Parathyroid adenoma (tissue), 2 donors: ENCODE measurements around the gene LRRC72.

ENCODE experiments used
- H2AFZ ChIP-seq: fragments of 300-600 bp; sonication (generic); one replicate; pipeline ENCODE4 v1.7.0; 2017; ENCODE audit warnings: antibody characterized with exemption, mild to moderate bottlenecking
- H3K27ac ChIP-seq: fragments of 300-600 bp; sonication (generic); one replicate; pipeline ENCODE4 v1.7.0; 2017
- H3K27me3 ChIP-seq: fragments of 300-600 bp; sonication (generic); one replicate; pipeline ENCODE4 v1.7.0; 2017; ENCODE audit warnings: low read length; ENCODE audit not compliant: control insufficient read depth, insufficient read depth
- H3K36me3 ChIP-seq: fragments of 300-600 bp; sonication (generic); one replicate; pipeline ENCODE4 v1.7.0; 2017; ENCODE audit warnings: low read length; ENCODE audit not compliant: control insufficient read depth, insufficient read depth
- H3K4me1 ChIP-seq: fragments of 300-600 bp; sonication (generic); one replicate; pipeline ENCODE4 v1.7.0; 2017; ENCODE audit warnings: control low read depth
- H3K4me2 ChIP-seq: fragments of 300-600 bp; sonication (generic); one replicate; pipeline ENCODE4 v1.7.0; 2017; ENCODE audit warnings: low read length
- H3K4me3 ChIP-seq: fragments of 300-600 bp; sonication (generic); one replicate; pipeline ENCODE4 v1.7.0; 2017; ENCODE audit warnings: low read depth, low read length
- H3K79me2 ChIP-seq: fragments of 300-600 bp; sonication (generic); one replicate; pipeline ENCODE4 v1.7.0; 2017; ENCODE audit warnings: control low read depth
- H3K9ac ChIP-seq: fragments of 300-600 bp; sonication (generic); one replicate; pipeline ENCODE4 v1.7.0; 2017; ENCODE audit warnings: mild to moderate bottlenecking
- H3K9me3 ChIP-seq: fragments of 300-600 bp; sonication (generic); one replicate; pipeline ENCODE4 v1.7.0; 2017; ENCODE audit warnings: low read length; ENCODE audit not compliant: control insufficient read depth
- TF ChIP-seq, protein P1 (sequence below): fragments of 300-600 bp; sonication (generic); IDR thresholded peaks from one replicate; pipeline ENCODE4 v1.7.0; 2017; ENCODE audit warnings: antibody characterized with exemption, mild to moderate bottlenecking
- donor health status: primary hyperparathyroidism.

The LRRC72 gene

DNA sequence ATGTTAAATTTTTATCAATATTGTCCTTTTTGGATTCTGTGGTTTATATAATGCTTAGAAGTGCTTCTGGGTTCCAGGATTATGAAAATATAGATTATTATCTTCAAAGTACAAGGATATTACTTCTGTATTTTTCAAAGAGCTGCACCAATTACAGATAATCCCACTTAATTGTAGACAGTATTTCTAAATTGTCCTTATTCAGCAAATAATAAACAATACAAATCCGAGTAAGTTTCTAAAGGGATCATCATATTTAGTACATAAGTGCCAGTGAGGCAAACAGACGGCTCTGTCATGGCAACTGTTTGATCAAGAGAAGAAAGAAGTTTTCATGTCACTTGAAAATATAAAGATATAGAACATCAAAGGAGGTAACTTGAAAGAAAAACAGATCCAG lies 99.8 kb downstream of the LRRC72 start:
- Histone ChIP-seq H3K36me3 (no peaks in the 10 kb centered on the region), H3K4me2 (no peak overlapping the region), H3K4me1 (no peaks in the 10 kb centered on the region), H2AFZ (no peak overlapping the region), H3K9me3 (no peaks in the 10 kb centered on the region), H3K27me3 (no peaks in the 10 kb centered on the region), H3K4me3 (no peak overlapping the region), H3K9ac (no peak overlapping the region), H3K79me2 (no peaks in the 10 kb centered on the region), H3K27ac (no peak overlapping the region)
- TF ChIP-seq, protein P1, sequence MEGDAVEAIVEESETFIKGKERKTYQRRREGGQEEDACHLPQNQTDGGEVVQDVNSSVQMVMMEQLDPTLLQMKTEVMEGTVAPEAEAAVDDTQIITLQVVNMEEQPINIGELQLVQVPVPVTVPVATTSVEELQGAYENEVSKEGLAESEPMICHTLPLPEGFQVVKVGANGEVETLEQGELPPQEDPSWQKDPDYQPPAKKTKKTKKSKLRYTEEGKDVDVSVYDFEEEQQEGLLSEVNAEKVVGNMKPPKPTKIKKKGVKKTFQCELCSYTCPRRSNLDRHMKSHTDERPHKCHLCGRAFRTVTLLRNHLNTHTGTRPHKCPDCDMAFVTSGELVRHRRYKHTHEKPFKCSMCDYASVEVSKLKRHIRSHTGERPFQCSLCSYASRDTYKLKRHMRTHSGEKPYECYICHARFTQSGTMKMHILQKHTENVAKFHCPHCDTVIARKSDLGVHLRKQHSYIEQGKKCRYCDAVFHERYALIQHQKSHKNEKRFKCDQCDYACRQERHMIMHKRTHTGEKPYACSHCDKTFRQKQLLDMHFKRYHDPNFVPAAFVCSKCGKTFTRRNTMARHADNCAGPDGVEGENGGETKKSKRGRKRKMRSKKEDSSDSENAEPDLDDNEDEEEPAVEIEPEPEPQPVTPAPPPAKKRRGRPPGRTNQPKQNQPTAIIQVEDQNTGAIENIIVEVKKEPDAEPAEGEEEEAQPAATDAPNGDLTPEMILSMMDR: no peak

DNA sequence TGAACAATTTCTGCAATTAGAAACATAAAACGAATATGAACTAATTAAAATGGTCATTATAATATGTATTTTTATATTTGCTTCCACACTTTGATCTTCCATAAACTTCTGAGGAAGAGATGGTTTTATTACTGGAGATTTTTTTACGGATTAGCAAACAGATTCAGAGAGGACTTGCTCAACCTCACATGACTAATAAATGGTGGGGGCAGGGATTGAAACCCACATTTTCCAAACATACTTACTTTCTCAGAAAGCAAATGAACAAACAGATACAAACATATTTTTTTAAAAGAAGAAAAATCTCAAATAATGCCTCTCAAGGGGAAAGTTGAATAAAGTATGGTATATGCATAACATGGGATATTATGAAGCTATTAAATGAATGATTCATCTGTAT lies 100.6 kb downstream of the LRRC72 start:
- no peaks in the 10 kb centered on the region for H3K4me1 ChIP-seq
- H3K9ac ChIP-seq: no peak overlapping the region
- TF ChIP-seq, protein P1: no peak
- no peaks in the 10 kb centered on the region for H3K9me3 ChIP-seq
- H3K36me3 ChIP-seq: no peaks in the 10 kb centered on the region
- no peaks in the 10 kb centered on the region for H3K27me3 ChIP-seq
- H3K79me2 ChIP-seq: no peaks in the 10 kb centered on the region
- no peak overlapping the region for H2AFZ ChIP-seq
- no peak overlapping the region for H3K4me2 ChIP-seq
- no peak overlapping the region for H3K4me3 ChIP-seq
- H3K27ac ChIP-seq: no peak overlapping the region

DNA sequence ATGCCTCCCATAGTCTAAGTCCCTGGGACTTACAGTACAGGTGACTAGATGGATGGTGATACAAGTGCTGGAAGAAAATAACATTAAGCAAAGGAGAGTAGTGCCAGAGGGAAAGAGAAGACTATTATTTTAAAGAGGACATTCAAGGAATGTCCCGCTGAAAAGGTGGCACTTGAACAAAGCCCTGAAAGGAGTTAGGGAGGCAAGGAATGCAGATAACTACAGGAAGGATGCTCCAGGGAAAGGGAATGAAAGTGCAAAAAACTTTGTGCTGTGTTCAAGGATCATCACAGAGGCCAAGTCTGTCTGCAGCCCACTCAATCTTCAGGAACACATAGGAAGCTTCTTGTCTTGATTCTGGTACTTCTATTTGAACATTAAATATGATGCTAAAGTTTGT lies 104.0 kb downstream of the LRRC72 start:
- TF ChIP-seq, protein P1: no peak
- Histone ChIP-seq H3K79me2 (peaks cover 4% of the 10 kb centered on the region), H3K27ac (no peak overlapping the region), H2AFZ (no peak overlapping the region), H3K36me3 (no peaks in the 10 kb centered on the region), H3K4me3 (no peak overlapping the region), H3K9me3 (no peaks in the 10 kb centered on the region), H3K4me1 (no peaks in the 10 kb centered on the region), H3K27me3 (no peaks in the 10 kb centered on the region), H3K4me2 (no peak overlapping the region), H3K9ac (no peak overlapping the region)
